Thoracic aorta (tissue), 2 donors: ENCODE data around the gene SEZ6. TPM values are rescaled to one million over a fixed set of nuclear protein-coding genes. Genes with fewer than 3 reads are reported as not detected.

Experiments used
- ATAC-seq: fragments of 150-250 bp; one replicate; pipeline ENCODE4 v1.8.0; 2017; ENCODE audit warnings: low read depth; ENCODE audit not compliant: insufficient number of reproducible peaks, low FRiP score
- DNase-seq: peaks from one replicate; pipeline ENCODE4 v3.0.0-alpha.2; 2020; ENCODE audit warnings: low spot score
- H3K27ac ChIP-seq, 2 donors: fragments of 200-600 bp; sonication (generic); 1 replicate in 1 of 2; 2 replicates in 1 of 2; pipeline ENCODE4 v1.5.1; 2016; ENCODE audit warnings: mild to moderate bottlenecking in 2 of 2, moderate library complexity in 2 of 2
- H3K27me3 ChIP-seq: fragments of 200-600 bp; sonication (generic); replicated peaks from 2 replicates; pipeline ENCODE4 v1.6.0; 2016; ENCODE audit warnings: mild to moderate bottlenecking; ENCODE audit not compliant: insufficient read depth
- H3K36me3 ChIP-seq: fragments of 200-600 bp; sonication (generic); one replicate; pipeline ENCODE4 v1.5.1; 2016
- H3K4me1 ChIP-seq, 2 donors: fragments of 200-600 bp; sonication (generic); 1 replicate in 1 of 2; 2 replicates in 1 of 2; pipeline versions ENCODE4 v1.5.1 to v1.6.0; 2016; ENCODE audit warnings: low read depth in 2 of 2, mild to moderate bottlenecking in 1 of 2; ENCODE audit not compliant: control insufficient read depth in 1 of 2
- H3K4me3 ChIP-seq: fragments of 200-600 bp; sonication (generic); 2 replicates; pipeline ENCODE4 v1.5.1; 2016; ENCODE audit warnings: mild to moderate bottlenecking
- H3K9me3 ChIP-seq: fragments of 200-600 bp; sonication (generic); 2 replicates; pipeline ENCODE4 v1.5.1; 2016
- CTCF ChIP-seq: fragments of 200-600 bp; sonication (generic); IDR thresholded peaks from one replicate; pipeline ENCODE4 v1.5.1; 2019; ENCODE audit warnings: antibody characterized with exemption
- total RNA-seq, 2 donors: library from RNA; depleted of rRNA; stranded (reverse); fragments of >200 nt; gene quantifications; one replicate each; pipeline versions ENCODE4 v1.1.0 to v1.2.3, GENCODE V29; 2016

The SEZ6 gene
- total RNA-seq, 2 donors from 2014 or later: not detected

GRCh38 chr17:28992625-28993600 lies 12.9 kb downstream of the SEZ6 start:
- Histone ChIP-seq H3K36me3 (no peaks in the 10 kb centered on the region), H3K27me3 (no peaks in the 10 kb centered on the region), H3K9me3 (no peaks in the 10 kb centered on the region), H3K4me3 (no peak overlapping the region), H3K4me1 (no peaks in the 10 kb centered on the region), H3K27ac (no peak overlapping the region)
- no peak for TF ChIP-seq CTCF
- no peak for ATAC-seq
- no peak for DNase-seq

- no peak for ATAC-seq
- H3K27me3 ChIP-seq: no peaks in the 10 kb centered on the region
- no peak overlapping the region for H3K4me3 ChIP-seq
- H3K9me3 ChIP-seq: no peaks in the 10 kb centered on the region
- no peak for DNase-seq
- TF ChIP-seq CTCF: no peak
- no peaks in the 10 kb centered on the region for H3K36me3 ChIP-seq
- no peak overlapping the region for H3K27ac ChIP-seq
- no peaks in the 10 kb centered on the region for H3K4me1 ChIP-seq
These were observed 13.6 kb downstream of the SEZ6 start for GRCh38 chr17:28992185-28992584.

GRCh38 chr17:28991779-28992178 lies 14.1 kb downstream of the SEZ6 start:
- H3K27me3 ChIP-seq: no peaks in the 10 kb centered on the region
- no peak for ATAC-seq
- no peak for DNase-seq
- no peak overlapping the region for H3K27ac ChIP-seq
- no peak overlapping the region for H3K4me3 ChIP-seq
- no peaks in the 10 kb centered on the region for H3K9me3 ChIP-seq
- no peak for TF ChIP-seq CTCF
- H3K36me3 ChIP-seq: no peaks in the 10 kb centered on the region
- no peaks in the 10 kb centered on the region for H3K4me1 ChIP-seq

- DNase-seq (no peak), ATAC-seq (no peak)
- H3K27me3 ChIP-seq: no peaks in the 10 kb centered on the region
- H3K4me1 ChIP-seq: no peaks in the 10 kb centered on the region
- TF ChIP-seq CTCF: no peak
- H3K27ac ChIP-seq: no peak overlapping the region
- no peaks in the 10 kb centered on the region for H3K36me3 ChIP-seq
- H3K9me3 ChIP-seq: no peaks in the 10 kb centered on the region
- no peak overlapping the region for H3K4me3 ChIP-seq
These were observed 16.8 kb downstream of the SEZ6 start for GRCh38 chr17:28989028-28989427.

- no peak for TF ChIP-seq CTCF
- no peak overlapping the region for H3K4me3 ChIP-seq
These were observed 17.4 kb downstream of the SEZ6 start for GRCh38 chr17:28988475-28988874.

More at GRCh38 chr17:28988475-28988874, 17.4 kb downstream of the SEZ6 start:
- Histone ChIP-seq H3K4me1 (no peaks in the 10 kb centered on the region), H3K27ac (no peak overlapping the region), H3K36me3 (no peaks in the 10 kb centered on the region), H3K9me3 (no peaks in the 10 kb centered on the region), H3K27me3 (no peaks in the 10 kb centered on the region)
- ATAC-seq (no peak), DNase-seq (no peak)
